ENCODE results near the gene SNTA1.
"Not testable (repeated sequence)": the region's sequence is repeated elsewhere in the genome, so short reads cannot be mapped to it uniquely, and the experiment has no call there.

SNTA1 gene

DNA sequence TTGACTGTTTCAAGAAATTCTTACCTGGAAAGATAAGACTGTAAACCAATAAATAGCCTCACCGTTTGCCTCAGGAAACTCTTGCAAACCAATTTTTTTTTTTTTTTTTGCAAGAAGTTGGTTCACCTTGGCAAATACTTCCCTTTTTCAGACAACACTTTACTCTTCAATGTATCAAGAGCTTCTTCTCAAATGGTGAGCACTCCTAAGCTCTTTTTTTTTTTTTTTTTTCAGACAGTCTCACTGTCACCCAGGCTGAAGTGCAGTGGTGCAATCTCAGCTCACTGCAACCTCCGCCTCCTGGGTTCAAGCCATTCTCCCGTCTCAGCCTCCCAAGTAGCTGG, 22.7 kb upstream of the SNTA1 start:
- DNase-seq, result no peak

DNA sequence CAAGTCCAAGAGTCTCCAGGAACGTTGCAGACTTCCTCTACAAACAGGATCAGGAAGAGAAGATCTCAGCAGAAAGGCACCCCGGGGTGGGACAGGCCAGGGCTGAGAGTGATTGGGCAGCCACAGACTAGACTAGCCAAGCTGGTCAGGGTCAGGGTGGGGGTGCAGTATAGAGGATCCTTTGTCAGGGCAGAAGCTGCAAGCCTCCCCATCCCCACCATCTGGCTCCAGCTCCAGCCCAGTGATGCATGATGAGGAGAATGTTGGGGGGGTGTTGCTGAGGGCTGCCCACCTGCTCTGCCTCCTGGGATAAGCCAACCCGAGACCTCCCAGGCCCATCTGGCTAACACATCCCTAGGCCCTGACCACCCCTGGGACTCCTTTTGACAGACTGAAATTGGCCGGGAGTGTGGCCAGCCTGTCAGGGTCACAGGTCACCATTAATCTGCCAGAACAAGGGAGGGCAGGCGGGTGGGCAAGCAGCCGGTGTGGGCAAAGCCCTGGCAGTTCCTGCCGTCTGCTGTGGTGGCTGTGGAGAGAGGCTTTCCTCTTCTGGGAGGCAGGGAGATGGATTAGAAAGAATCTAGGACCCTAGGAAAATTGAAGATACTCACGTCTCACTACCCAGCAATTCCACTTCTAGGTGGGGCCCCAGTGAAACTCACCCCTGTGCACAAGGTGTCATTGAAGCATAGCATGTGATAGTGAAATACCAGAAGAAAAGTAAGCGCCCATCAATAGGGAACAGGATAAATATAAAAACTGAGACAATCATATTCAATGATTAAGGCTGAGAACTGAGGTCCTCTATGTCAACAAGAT, 22.1 kb upstream of the SNTA1 start:
- DNase-seq, result peak in 55 of 56 donors; percentile 24 to 93 (median 76)

DNA sequence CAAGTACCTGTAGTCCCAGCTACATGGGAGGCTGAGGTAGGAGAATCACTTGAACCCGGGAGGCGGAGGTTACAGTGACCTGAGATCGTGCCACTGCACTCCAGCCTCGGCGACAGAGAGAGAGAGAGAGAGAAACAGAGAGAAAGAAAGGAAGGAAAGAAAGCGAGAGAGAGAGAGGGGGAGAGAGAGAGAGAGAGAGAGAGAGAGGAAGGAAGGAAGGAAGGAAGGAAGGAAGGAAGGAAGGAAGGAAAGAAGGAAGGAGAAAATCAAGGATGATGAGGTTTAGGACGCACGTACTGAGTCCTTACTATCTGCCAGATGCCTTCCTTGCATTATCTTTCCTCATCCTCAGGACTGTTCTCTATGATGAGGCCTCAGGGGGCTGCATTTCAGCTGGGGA, 21.2 kb upstream of the SNTA1 start:
- not testable (repeated sequence) for DNase-seq

DNA sequence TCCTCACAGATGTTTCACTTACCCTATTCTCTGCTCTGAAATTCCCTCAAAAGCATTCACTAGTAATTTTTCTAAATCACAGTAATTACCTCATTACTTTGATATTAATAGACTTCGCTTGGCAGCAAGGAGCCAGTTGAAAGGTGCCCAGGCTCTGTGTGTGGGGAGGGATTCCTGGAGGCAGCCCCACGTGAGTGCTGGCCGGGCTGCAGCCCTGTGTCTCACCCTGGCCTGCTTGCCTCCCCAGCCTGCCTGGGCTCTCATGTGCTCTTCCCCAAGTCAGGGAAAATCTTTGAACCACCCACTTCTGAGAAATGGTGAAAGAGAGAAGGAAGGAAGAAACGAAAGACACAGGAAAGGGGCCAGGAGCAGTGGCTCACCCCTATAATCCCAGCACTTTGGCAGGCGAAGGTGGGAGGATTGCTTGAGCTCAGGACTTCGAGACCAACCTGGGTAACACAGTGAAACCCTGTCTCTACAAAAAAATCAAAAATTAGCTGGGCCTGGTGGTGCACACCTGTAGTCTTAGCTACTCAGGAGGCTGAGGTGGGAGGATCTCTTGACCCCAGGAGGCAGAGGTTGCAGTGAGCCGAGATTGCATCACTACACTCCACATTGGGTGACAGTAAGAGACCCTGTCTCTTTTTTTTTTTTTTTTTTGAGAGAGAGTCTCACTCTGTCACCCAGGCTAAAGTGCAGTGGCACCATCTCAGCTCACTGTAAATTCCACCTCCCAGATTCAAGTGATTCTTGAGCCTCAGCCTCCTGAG, 20.0 kb upstream of the SNTA1 start:
- DNase-seq, result peak in 14 of 56 donors; percentile 3 to 36 (median 16)

DNA sequence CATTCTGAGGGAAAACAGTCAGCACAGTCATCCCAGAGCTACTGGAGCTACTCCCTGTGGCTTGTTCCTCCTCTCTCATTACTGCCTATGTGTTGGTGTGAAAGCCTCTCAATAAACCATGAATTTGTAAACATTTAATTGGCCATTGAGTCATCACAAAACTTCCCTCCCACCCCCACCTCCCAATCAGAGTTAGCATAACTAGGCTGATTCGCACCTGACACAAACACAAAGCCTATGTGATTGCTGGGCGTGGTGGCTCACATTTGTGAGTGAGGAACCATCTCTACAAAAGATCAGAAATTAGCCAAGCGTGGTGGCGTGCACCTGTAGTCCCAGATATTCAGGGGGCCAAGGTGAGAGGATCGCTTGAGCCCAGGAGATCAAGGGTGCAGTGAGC, 17.1 kb upstream of the SNTA1 start:
- DNase-seq, result peak in 2 of 56 donors; percentile 13 to 15

DNA sequence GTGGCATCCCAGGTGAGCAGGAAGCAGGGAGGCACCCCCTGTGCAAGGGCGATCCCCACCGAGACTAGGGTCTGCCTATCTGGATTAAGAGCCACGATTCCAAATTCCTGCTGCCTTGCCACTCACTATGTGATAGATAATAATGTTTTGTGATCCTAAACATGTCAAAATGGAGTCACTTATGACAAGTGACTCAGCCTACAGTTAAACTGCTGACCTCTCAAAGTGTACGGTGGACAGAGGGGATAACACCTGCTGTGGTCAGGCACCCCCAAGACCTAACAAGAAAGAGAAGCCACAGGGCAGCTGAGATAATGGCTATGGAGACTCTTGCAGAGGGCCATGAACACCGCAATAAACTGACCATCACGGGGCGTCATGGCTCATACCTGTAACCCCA, 16.0 kb upstream of the SNTA1 start:
- no peak for DNase-seq

DNA sequence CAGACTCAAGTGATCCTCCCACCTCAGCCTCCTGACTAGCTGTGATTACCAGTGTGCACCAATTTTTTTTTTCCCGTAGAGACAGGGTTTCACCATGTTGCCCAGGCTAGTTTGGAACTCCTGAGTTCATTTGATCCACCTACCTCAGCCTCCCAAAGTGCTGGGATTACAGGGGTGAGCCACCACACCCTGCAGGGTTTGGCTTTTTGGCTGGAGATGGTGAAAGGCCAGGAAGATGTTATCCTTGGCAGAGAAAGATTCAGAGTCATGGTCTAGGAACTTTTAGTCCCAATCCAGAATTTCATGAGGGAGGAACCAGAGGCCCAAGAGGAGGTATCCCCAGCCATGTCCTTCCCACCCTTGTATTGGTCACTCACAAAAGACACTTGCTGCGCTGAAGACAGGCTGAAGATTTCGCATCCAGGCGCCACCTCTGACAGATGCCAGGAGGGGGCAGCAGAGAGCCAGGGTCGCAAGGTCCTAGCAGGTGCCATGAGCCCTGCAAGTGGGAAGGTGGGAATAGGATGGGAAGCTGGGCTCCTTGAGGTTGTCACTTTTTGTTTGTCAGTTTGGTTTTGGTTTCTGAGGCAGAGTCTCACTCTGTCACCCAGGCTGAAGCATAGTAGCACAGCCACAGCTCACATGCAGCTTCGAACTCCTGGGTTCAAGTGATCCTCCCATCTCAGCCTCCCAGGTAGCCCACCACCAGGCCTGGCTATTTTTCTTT, 13.5 kb upstream of the SNTA1 start:
- peak in 52 of 56 donors; percentile 24 to 86 (median 60) for DNase-seq

DNA sequence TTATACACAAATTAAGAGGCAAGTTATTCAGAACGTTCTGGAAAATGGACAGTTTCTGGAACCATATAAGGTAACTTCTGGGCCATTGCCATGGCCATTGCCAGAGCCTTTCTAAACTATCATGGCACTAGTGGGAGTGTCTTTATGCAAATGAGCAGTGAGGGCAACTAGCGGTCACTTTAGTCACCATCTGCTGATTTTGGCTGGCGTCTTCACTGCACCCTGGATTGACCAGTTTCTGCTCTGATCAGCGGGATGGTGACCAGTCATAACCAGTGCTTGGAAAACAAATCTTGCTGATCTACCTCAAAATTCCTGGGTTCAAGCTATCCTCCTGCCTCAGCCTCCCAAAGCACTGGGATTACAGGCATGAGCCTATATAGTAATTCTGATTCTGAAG, 7.3 kb upstream of the SNTA1 start:
- DNase-seq, result peak in 1 of 56 donors; percentile 25

DNA sequence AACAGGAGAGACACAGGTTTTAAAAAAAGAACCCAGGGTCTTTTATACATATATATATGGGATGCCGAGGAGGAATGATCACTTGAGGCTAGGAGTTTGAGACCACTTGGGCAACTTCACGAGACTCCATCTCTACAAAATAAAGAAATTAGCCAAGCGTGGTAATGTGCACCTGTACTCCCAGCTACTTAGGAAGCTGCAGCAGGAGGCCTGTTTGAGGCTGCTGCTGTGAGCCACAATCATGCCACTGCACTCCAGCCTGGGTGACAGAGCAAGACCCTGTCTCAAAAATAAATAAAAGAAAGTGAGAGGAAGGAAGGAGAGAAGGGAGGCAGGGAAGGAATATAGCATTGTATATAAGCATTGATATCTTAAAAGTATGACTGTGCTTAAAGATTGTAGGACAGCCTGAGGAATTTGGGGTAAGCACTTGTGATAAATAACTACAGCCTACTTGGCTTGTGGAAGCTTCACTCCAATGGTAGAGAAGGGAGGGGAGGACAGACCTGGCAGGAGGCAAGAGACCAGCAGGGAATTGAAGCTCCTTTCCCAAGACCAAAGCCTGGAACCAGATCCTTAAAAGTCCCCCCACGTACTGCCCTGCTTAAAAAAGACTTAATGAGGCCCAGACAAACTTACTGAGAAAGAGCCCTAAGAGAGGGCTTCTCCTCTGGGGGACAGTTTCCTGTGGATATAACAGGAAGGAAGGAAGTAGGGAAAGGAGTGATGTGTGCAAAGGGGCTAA, 2.5 kb upstream of the SNTA1 start:
- DNase-seq, result peak in 14 of 56 donors; percentile 3 to 63 (median 33)

DNA sequence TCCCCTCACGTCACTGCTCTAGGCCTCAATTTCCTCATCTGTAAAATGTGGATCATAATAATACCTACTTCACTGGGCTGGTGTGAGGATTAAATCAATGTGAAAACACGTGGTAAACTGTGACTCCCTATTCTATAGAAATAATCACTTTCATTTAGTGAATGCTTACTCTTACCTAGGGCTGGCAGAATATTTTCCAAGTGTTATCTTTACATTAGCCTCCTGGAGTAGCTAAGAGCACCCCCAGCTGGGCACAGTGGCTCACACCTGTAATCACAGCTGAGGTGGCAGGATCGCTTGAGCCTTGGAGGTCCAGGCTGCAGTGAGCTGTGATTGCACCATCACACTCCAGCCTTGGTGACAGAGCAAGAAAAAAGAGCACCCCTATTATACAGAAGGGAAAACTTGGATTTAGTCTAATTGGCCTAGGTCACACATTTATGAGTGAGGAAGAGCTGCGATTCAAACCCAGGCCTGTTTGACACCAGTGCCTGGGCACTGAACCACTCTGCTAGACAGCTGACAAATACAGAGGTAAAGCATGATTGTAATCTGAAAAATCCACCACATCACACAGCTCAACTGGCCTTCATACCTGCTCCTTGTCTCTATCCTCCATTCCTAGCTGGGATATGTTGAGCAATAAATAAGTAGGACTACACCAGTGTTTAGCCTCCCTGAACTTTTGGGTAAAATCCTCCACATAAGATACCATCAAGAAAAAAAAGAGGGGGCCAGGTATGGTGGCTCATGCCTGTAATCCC, 1.4 kb upstream of the SNTA1 start:
- DNase-seq, result peak in 1 of 56 donors; percentile 4

DNA sequence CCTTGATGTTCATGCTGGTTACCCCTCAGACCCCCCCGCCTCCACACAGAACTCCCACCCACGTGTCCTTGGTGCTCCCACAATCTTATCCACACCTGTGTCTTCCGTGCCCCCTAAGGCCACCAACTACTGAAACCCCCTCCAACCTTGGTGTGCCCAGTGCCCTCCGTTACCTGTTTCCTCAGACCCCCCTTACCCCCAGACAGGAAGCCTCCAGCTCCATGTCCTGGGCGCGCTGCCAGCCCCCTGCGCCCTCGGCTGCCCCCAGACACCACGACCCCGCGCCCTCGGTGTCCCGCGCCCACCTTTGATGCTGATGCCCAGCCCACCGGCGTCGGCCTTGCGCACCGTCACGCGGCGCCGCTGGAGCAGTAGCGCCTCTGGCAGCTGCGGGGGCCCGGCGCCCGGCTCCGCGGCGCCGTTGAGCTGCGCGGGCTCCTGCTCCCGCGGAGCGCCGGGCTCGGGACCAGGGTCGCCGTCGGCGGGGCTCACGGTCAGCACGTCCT, 504 bp downstream of the SNTA1 start:
- DNase-seq, result peak in 7 of 56 donors; percentile 11 to 39 (median 24)

DNA sequence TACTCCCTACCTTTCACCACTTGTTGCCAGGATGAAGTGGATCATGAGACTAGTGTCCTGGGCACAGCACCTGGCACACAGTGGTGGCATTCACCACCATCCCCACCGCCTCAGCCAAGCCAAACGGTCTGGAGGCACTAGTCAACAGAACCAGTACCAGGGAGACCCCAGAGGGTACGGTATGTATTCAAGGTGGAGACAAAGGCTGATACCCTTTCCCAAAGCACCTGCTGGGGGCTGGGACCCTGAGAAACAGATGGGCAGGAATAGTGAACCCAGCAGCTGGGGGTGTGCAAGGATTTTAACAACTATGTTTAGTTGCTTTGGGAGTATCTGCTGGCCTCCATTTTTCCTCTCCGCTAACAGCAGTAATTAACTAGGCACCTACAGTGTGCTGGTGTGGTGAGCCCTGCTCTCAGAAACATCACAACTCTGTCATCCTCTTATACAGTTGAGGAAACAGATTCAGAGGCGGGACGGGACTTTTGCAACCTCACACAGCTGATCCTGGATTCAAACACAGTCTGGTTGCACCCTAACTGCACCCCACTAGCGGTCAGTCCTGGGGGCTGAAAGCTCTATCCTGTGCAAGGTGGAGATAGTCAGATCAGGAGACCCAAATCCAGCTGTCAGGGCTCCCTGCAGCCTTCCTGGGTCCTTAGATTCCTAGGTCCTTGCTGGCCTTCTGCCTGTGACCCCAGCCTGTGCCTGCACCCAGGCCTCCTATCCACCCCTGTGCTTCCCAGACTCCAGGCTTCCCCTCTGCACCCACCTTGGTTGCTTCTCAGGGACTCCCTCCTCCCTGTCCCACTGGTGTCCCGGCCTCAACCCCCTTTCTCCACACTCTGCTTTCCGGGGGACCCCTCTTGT, 1.2 kb downstream of the SNTA1 start:
- DNase-seq, result no peak

DNA sequence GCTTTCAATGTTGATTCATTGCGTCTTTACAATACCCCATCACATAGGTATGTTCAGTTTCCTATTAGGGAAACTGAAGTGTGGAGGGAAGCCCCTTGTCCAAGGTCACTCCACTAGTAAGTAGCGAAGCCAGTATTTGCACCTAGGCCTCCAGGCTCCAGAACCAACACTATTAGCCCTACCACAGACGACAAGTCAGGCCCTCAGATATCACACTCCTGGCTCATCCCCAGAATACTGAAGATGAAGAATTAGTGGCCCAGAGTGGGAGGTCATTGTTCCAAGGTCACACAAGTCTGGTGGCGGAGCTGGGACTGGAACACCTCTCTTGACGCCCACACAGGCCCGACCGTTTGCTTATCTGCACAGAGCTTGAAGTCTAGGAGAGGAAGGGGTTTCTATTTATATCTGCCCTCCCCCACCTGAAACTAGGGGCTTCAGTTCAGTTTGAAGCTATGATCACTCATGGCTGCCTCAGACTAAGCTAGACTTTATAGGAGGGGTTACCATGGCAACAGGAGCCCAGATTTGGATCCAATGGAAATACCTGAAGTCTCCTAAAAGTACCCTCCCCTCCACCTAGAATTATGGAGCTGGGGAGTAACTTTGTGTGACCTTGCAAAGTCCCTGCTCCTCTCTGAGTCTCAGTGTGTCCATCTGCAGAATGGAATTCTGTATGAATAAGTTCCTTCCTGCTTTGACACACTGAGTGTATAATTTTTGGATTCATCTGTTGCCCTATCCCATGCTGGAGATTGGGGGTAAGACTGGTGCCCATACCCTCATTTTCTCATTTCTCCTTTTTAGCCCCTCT, 2.2 kb downstream of the SNTA1 start:
- peak in 2 of 56 donors; percentile 16 to 21 for DNase-seq

DNA sequence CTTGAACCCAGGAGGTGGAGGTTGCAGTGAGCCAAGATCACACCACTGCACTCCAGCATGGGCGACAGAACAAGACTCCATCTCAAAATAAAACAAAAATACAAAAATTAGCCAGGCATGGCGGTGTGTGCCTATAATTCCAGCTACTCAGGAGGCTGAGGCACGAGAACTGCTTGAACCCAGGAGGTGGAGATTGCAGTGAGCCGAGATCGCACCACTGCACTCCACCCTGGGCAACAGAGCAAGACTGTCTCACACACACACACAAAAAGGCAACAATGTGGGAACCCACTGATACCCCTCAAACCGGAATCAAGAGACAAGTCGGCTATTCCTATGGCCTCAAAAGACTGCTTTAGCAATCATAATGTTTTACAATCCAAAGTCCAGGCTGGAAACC, 3.0 kb downstream of the SNTA1 start:
- DNase-seq, result not testable (repeated sequence)

DNA sequence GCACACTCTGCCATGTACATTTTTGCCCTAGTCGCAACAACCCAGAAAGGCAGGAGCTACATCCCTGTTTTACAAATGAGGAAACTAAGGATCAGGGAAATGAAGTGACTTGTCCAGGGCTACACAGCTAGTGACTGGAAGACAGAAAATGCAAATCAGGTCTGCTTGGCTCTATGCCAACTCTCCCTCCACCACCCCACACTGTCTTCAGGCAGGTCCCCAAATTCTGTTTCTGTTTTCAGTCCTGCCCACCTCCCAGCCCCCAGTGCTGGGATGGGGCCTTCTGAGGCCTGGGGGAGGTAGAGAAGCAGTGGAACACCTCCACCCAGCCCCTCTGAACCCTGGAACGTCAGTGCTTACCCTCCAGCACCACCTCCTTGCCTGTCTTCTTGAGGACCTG, 5.1 kb downstream of the SNTA1 start:
- DNase-seq, result peak in 1 of 56 donors; percentile 13

DNA sequence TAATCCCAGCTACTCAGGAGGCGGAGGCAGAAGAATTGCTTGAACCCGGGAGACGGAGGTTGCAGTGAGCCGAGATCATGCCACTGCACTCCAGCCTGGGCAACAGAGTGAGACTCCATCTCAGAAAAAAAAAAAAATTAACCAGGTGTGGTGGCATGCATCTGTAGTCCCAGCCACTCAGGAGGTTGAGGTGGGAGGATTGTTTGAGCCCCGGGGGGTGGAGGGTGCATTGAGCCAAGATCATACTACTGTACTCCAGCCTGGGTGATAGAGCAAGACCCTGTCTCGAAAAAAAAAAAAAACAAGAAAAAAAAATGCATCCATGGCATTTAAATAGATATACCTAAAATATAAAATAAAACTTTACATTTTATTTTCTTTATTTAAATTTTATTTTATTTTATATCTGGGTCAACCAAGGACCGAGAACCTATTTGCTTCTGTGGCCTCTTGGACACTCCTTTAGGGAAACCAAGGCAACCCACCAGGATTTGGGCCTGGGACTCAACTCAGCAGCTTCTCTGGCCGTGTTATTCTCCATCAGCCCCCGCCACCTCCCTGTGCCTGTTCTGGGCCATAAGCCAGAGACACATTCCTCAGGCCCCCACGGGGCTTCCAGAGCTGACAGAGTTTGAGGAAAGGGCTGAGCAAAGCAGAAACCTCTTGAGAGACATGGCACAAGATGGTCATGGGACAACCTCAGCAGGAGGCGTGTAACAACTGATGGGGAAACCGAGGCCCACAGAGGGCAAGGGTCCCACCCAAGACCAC, 6.2 kb downstream of the SNTA1 start:
- DNase-seq, result peak in 40 of 56 donors; percentile 6 to 85 (median 39)

DNA sequence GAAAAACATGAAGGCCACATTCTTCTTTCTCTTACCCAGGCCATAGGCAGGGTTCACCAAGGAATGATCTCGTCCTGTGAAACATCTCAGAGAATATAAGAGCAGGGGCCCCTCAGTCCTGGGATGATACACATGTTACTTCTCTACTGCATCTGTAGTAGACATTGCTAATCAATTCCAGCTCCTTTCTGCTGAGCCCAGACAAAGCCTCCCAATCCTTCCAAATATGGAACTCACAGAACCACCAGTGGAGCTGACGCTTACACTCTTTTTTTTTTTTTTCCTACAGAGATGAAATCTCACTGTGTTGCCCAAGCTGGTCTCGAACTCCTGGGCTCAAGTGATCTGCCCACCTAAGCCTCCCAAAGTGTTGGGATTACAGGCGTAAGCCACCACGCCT, 9.1 kb downstream of the SNTA1 start:
- DNase-seq, result no peak

All from amygdala (tissue), 56 donors.